SK-N-SH treated with all-trans-retinoic acid at 6 μM for 48 hours (cell line): ENCODE results near the gene ITPR2.

Experiments
- ARNTL ChIP-seq: fragments of 450-650 bp; formaldehyde crosslinking; IDR thresholded peaks from 2 replicates; pipeline ENCODE4 v1.5.0; 2020; ENCODE audit warnings: low read depth, mild to moderate bottlenecking, moderate library complexity, borderline replicate concordance
- CREB5 ChIP-seq: fragments of 250-450 bp; sonication (Bioruptor Pico); IDR thresholded peaks from 2 replicates; pipeline ENCODE4 v1.5.1; 2020; ENCODE audit warnings: low read depth, mild to moderate bottlenecking, moderate library complexity
- ESRRG ChIP-seq: fragments of 250-450 bp; sonication (Bioruptor Pico); IDR thresholded peaks from 2 replicates; pipeline ENCODE4 v1.6.1; 2021; ENCODE audit warnings: mild to moderate bottlenecking
- GLIS3 ChIP-seq: fragments of 250-450 bp; sonication (Bioruptor Pico); IDR thresholded peaks from 2 replicates; pipeline ENCODE4 v1.5.0; 2020; ENCODE audit warnings: mild to moderate bottlenecking, moderate library complexity
- PPARA ChIP-seq: fragments of 250-450 bp; sonication (Bioruptor Pico); IDR thresholded peaks from 2 replicates; pipeline ENCODE4 v1.5.0; 2020; ENCODE audit warnings: mild to moderate bottlenecking, borderline replicate concordance
- SNAI2 ChIP-seq: fragments of 250-450 bp; sonication (Bioruptor Pico); IDR thresholded peaks from 2 replicates; pipeline ENCODE4 v1.5.0; 2020; ENCODE audit warnings: mild to moderate bottlenecking, moderate library complexity
- TCF4 ChIP-seq: fragments of 250-450 bp; sonication (Bioruptor Pico); IDR thresholded peaks from 2 replicates; pipeline ENCODE4 v1.8.0; 2021; ENCODE audit warnings: mild to moderate bottlenecking, moderate library complexity, borderline replicate concordance
- ZC3H10 ChIP-seq: fragments of 250-450 bp; sonication (Bioruptor Pico); IDR thresholded peaks from 2 replicates; pipeline ENCODE4 v1.5.1; 2021; ENCODE audit warnings: mild to moderate bottlenecking, moderate library complexity
- ZFP3 ChIP-seq: fragments of 250-450 bp; sonication (Bioruptor Pico); IDR thresholded peaks from 2 replicates; pipeline ENCODE4 v1.5.0; 2020; ENCODE audit warnings: mild to moderate bottlenecking, moderate library complexity
- ZFP30 ChIP-seq: fragments of 450-650 bp; formaldehyde crosslinking; IDR thresholded peaks from 2 replicates; pipeline ENCODE4 v1.5.0; 2022; ENCODE audit warnings: mild to moderate bottlenecking, moderate library complexity
- ZNF565 ChIP-seq: fragments of 450-650 bp; formaldehyde crosslinking; conservative IDR thresholded peaks from 2 replicates; pipeline ENCODE4 v1.5.0; 2020; ENCODE audit warnings: low read depth, mild to moderate bottlenecking, moderate library complexity
- ZNF8 ChIP-seq: fragments of 450-650 bp; formaldehyde crosslinking; IDR thresholded peaks from 2 replicates; pipeline ENCODE4 v1.5.0; 2020; ENCODE audit warnings: mild to moderate bottlenecking, moderate library complexity
- TF ChIP-seq, protein P1 (sequence below): fragments of 250-450 bp; sonication (Bioruptor Pico); IDR thresholded peaks from 2 replicates; pipeline ENCODE4 v1.8.0; 2020; ENCODE audit warnings: mild to moderate bottlenecking, moderate library complexity, borderline replicate concordance

GRCh38 chr12:26519462-26519861 is 313.5 kb downstream of the ITPR2 start:
- no peak for TF ChIP-seq ZNF8 (CRISPR knock-in tag)
- no peak for TF ChIP-seq TCF4
- no peak for TF ChIP-seq GLIS3 (CRISPR knock-in tag)
- TF ChIP-seq, protein P1, sequence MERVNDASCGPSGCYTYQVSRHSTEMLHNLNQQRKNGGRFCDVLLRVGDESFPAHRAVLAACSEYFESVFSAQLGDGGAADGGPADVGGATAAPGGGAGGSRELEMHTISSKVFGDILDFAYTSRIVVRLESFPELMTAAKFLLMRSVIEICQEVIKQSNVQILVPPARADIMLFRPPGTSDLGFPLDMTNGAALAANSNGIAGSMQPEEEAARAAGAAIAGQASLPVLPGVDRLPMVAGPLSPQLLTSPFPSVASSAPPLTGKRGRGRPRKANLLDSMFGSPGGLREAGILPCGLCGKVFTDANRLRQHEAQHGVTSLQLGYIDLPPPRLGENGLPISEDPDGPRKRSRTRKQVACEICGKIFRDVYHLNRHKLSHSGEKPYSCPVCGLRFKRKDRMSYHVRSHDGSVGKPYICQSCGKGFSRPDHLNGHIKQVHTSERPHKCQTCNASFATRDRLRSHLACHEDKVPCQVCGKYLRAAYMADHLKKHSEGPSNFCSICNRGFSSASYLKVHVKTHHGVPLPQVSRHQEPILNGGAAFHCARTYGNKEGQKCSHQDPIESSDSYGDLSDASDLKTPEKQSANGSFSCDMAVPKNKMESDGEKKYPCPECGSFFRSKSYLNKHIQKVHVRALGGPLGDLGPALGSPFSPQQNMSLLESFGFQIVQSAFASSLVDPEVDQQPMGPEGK (CRISPR knock-in tag) = no peak
- TF ChIP-seq PPARA (CRISPR knock-in tag) = no peak
- TF ChIP-seq ZNF565 (CRISPR knock-in tag) = no peak
- no peak for TF ChIP-seq ARNTL (CRISPR knock-in tag)
- no peak for TF ChIP-seq ZFP30
- no peak for TF ChIP-seq ZFP3
- TF ChIP-seq ESRRG (CRISPR knock-in tag) = no peak
- no peak for TF ChIP-seq CREB5 (CRISPR knock-in tag)
- TF ChIP-seq SNAI2 (CRISPR knock-in tag) = no peak
- TF ChIP-seq ZC3H10 (CRISPR knock-in tag) = no peak
